H9 (cell line): ENCODE data around the gene OSTF1. TPM values are rescaled to one million over a fixed set of nuclear protein-coding genes. Genes with fewer than 3 reads are reported as not detected.

ENCODE experiments used
- DNase-seq: peaks from one replicate; pipeline ENCODE4 v3.0.0-alpha.2; 2017
- H2AFZ ChIP-seq: one replicate; pipeline ENCODE4 v1.6.1; 2013; ENCODE audit warnings: mild to moderate bottlenecking, low read length, control low read depth, moderate library complexity
- H2AK5ac ChIP-seq: 2 replicates; pipeline ENCODE4 v1.6.1; 2013; ENCODE audit warnings: low read length, control low read depth, mixed read lengths; ENCODE audit not compliant: insufficient read length
- H2BK120ac ChIP-seq: one replicate; pipeline ENCODE4 v1.6.1; 2013; ENCODE audit warnings: low read depth, mild to moderate bottlenecking, low read length, control low read depth, inconsistent platforms; ENCODE audit not compliant: poor library complexity, severe bottlenecking
- H2BK12ac ChIP-seq: 2 replicates; pipeline ENCODE4 v1.6.1; 2013; ENCODE audit warnings: low read length, control low read depth, mixed read lengths, low read depth; ENCODE audit not compliant: insufficient read length
- H2BK15ac ChIP-seq: 2 replicates; pipeline ENCODE4 v1.6.1; 2013; ENCODE audit warnings: low read depth, low read length, control low read depth
- H2BK20ac ChIP-seq: one replicate; pipeline ENCODE4 v1.6.1; 2013; ENCODE audit warnings: low read depth, mild to moderate bottlenecking, low read length, control low read depth, inconsistent platforms; ENCODE audit not compliant: poor library complexity, severe bottlenecking
- H2BK5ac ChIP-seq: 2 replicates; pipeline ENCODE4 v1.6.1; 2013; ENCODE audit warnings: low read length, control low read depth, mixed read lengths; ENCODE audit not compliant: insufficient read length
- H3K14ac ChIP-seq: 2 replicates; pipeline ENCODE4 v1.6.1; 2013; ENCODE audit warnings: low read length, control low read depth; ENCODE audit not compliant: insufficient read depth
- H3K18ac ChIP-seq: 2 replicates; pipeline ENCODE4 v1.6.1; 2013; ENCODE audit warnings: low read depth, mild to moderate bottlenecking, mixed read lengths, low read length, control low read depth; ENCODE audit not compliant: insufficient read length
- H3K23ac ChIP-seq: 2 replicates; pipeline ENCODE4 v1.6.1; 2013; ENCODE audit warnings: low read length, control low read depth, mixed read lengths, low read depth; ENCODE audit not compliant: insufficient read length
- H3K23me2 ChIP-seq: 2 replicates; pipeline ENCODE4 v1.6.1; 2013; ENCODE audit warnings: low read depth, mild to moderate bottlenecking, mixed read lengths, low read length, control low read depth; ENCODE audit not compliant: insufficient read length, poor library complexity, severe bottlenecking
- H3K27ac ChIP-seq: 2 replicates; pipeline ENCODE4 v1.5.1; 2013; ENCODE audit warnings: low read length, control low read depth, mixed read lengths, low read depth; ENCODE audit not compliant: insufficient read length
- H3K27me3 ChIP-seq: 2 replicates; pipeline ENCODE4 v1.6.1; 2013; ENCODE audit warnings: low read length, control low read depth, inconsistent platforms; ENCODE audit not compliant: insufficient read depth
- H3K4ac ChIP-seq: 2 replicates; pipeline ENCODE4 v1.6.1; 2013; ENCODE audit warnings: low read depth, mild to moderate bottlenecking, control low read depth, inconsistent platforms, low read length, moderate library complexity
- H3K4me1 ChIP-seq: 2 replicates; pipeline ENCODE4 v1.6.1; 2013; ENCODE audit warnings: low read length, control low read depth, inconsistent platforms; ENCODE audit not compliant: insufficient read depth
- H3K4me2 ChIP-seq: 2 replicates; pipeline ENCODE4 v1.6.1; 2013; ENCODE audit warnings: low read length, control low read depth, mixed read lengths; ENCODE audit not compliant: insufficient read length, insufficient read depth
- H3K56ac ChIP-seq: 2 replicates; pipeline ENCODE4 v1.6.1; 2013; ENCODE audit warnings: low read depth, mild to moderate bottlenecking, mixed read lengths, low read length, control low read depth; ENCODE audit not compliant: insufficient read length
- H3K79me1 ChIP-seq: 2 replicates; pipeline ENCODE4 v1.6.1; 2013; ENCODE audit warnings: low read depth, mild to moderate bottlenecking, moderate library complexity, low read length, control low read depth, inconsistent platforms; ENCODE audit not compliant: insufficient read depth, poor library complexity, severe bottlenecking
- H3K79me2 ChIP-seq: 2 replicates; pipeline ENCODE4 v1.6.1; 2013; ENCODE audit warnings: low read length, control low read depth, inconsistent platforms; ENCODE audit not compliant: insufficient read depth
- H3K9ac ChIP-seq: 2 replicates; pipeline ENCODE4 v1.6.1; 2013; ENCODE audit warnings: low read length, control low read depth, mixed read lengths; ENCODE audit not compliant: insufficient read length; ENCODE audit errors: extremely low read depth
- H3K9me3 ChIP-seq: one replicate; pipeline ENCODE4 v1.6.1; 2013; ENCODE audit warnings: low read depth, low read length, inconsistent platforms; ENCODE audit not compliant: control insufficient read depth
- H3T11ph ChIP-seq: one replicate; pipeline ENCODE4 v1.6.1; 2013; ENCODE audit warnings: mild to moderate bottlenecking, low read length, control low read depth, inconsistent platforms
- H4K20me1 ChIP-seq: one replicate; pipeline ENCODE4 v1.6.1; 2013; ENCODE audit not compliant: control insufficient read depth, insufficient read length, insufficient read depth
- H4K5ac ChIP-seq: 2 replicates; pipeline ENCODE4 v1.6.1; 2013; ENCODE audit warnings: low read depth, mild to moderate bottlenecking, mixed read lengths, low read length, control low read depth; ENCODE audit not compliant: insufficient read length
- H4K8ac ChIP-seq: replicated peaks from 2 replicates; pipeline ENCODE4 v1.6.1; 2013; ENCODE audit warnings: low read length, control low read depth, mixed read lengths, low read depth; ENCODE audit not compliant: insufficient read length
- H4K91ac ChIP-seq: 2 replicates; pipeline ENCODE4 v1.6.1; 2013; ENCODE audit warnings: low read depth, mild to moderate bottlenecking, moderate library complexity, mixed read lengths, low read length, control low read depth; ENCODE audit not compliant: insufficient read length
- H3K27ac Mint-ChIP-seq, 3 experiments: 2 replicates in 2 of 3; 3 replicates in 1 of 3; pipeline ENCODE4 v1.8.0; 2020 to 2021; ENCODE audit warnings: mixed read lengths in 3 of 3, mild to moderate bottlenecking in 1 of 3, moderate library complexity in 1 of 3
- H3K27me3 Mint-ChIP-seq: 2 replicates; pipeline ENCODE4 v1.8.0; 2021; ENCODE audit warnings: low read depth, mild to moderate bottlenecking, moderate library complexity, mixed read lengths
- H3K36me3 Mint-ChIP-seq, 3 experiments: 2 replicates in 2 of 3; 3 replicates in 1 of 3; pipeline ENCODE4 v1.8.0; 2020 to 2021; ENCODE audit warnings: low read depth in 3 of 3, mixed read lengths in 3 of 3; ENCODE audit not compliant: insufficient read depth in 1 of 3
- H3K4me1 Mint-ChIP-seq, 2 experiments: 2 replicates each; pipeline ENCODE4 v1.8.0; 2020; ENCODE audit warnings: mixed read lengths in 2 of 2
- H3K4me3 Mint-ChIP-seq, 2 experiments: 2 replicates in 1 of 2; 3 replicates in 1 of 2; pipeline ENCODE4 v1.8.0; 2020 to 2021; ENCODE audit warnings: mild to moderate bottlenecking in 2 of 2, mixed read lengths in 2 of 2, moderate library complexity in 1 of 2
- H3K9me3 Mint-ChIP-seq, 2 experiments: 2 replicates in 1 of 2; 3 replicates in 1 of 2; pipeline ENCODE4 v1.8.0; 2020; ENCODE audit warnings: mild to moderate bottlenecking in 2 of 2, mixed read lengths in 2 of 2, moderate library complexity in 1 of 2
- WGBS: extraction: QIAGEN DNeasy Blood & Tissue Kit; methylation state at CpG from one replicate; pipeline ENCODE4 v1.1.7; 2013; ENCODE audit warnings: missing lambda C conversion rate, low lambda C conversion rate, mixed read lengths; ENCODE audit not compliant: insufficient read length; ENCODE audit errors: extremely low coverage; 5-methylcytosine and 5-hydroxymethylcytosine counted together
- total RNA-seq: library from RNA; stranded (reverse); gene quantifications from 2 replicates; pipeline ENCODE4 v1.2.1, GENCODE V29; 2021
- TF ChIP-seq, protein P1 (sequence below): fragments of 200-600 bp; sonication (generic); conservative IDR thresholded peaks from 3 replicates; pipeline ENCODE4 v1.8.0; 2021; ENCODE audit warnings: antibody characterized with exemption, mild to moderate bottlenecking

Gene OSTF1
- total RNA-seq, 1 experiment from 2014 or later = 16.1 TPM

DNA sequence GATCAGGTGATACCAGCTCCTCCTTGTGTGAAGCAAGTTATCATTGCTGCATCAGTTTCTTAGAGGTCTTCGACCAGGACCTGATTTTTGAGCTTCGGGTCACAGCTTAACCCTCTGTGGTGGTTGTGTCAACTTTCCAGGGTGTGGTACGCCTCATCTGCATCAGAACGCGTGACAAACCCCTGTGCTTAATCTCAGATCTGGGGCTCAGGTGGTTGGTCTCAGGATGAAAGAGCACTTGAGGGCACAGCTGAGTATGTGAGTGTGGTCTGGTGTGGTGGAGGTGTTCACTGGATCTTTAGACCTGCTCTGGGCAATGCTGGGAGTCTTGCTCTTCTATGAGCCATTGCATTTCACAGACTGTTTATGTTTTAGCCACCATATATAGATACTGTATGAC, 64.1 kb downstream of the OSTF1 start:
- Histone ChIP-seq H4K8ac (no peak overlapping the region), H2AFZ (no peak overlapping the region), H3K23me2 (no peaks in the 10 kb centered on the region), H4K20me1 (no peaks in the 10 kb centered on the region), H2BK120ac (no peak overlapping the region), H3K4me2 (no peak overlapping the region), H3K27me3 (no peaks in the 10 kb centered on the region), H3K79me1 (no peaks in the 10 kb centered on the region), H2BK15ac (no peak overlapping the region), H3K14ac (no peak overlapping the region), H3K9ac (no peak overlapping the region), H3T11ph (no peak overlapping the region), H4K5ac (no peak overlapping the region), H4K91ac (no peak overlapping the region), H3K23ac (no peak overlapping the region), H2BK5ac (no peak overlapping the region), H3K4me1 (no peaks in the 10 kb centered on the region), H3K27ac (no peak overlapping the region), H2BK20ac (no peak overlapping the region), H3K18ac (no peak overlapping the region), H3K79me2 (no peaks in the 10 kb centered on the region), H2BK12ac (no peak overlapping the region), H3K56ac (no peak overlapping the region), H3K4ac (no peak overlapping the region), H3K9me3 (no peaks in the 10 kb centered on the region), H2AK5ac (no peak overlapping the region)
- H3K4me3 Mint-ChIP-seq = no peak overlapping the region
- DNase-seq = no peak
- H3K27me3 Mint-ChIP-seq = no peaks in the 10 kb centered on the region
- peak overlapping the region in 1 of 3 experiments; percentile 68; a peak in 2 of 7 replicates for H3K27ac Mint-ChIP-seq
- no peaks in the 10 kb centered on the region for H3K4me1 Mint-ChIP-seq
- TF ChIP-seq, protein P1, sequence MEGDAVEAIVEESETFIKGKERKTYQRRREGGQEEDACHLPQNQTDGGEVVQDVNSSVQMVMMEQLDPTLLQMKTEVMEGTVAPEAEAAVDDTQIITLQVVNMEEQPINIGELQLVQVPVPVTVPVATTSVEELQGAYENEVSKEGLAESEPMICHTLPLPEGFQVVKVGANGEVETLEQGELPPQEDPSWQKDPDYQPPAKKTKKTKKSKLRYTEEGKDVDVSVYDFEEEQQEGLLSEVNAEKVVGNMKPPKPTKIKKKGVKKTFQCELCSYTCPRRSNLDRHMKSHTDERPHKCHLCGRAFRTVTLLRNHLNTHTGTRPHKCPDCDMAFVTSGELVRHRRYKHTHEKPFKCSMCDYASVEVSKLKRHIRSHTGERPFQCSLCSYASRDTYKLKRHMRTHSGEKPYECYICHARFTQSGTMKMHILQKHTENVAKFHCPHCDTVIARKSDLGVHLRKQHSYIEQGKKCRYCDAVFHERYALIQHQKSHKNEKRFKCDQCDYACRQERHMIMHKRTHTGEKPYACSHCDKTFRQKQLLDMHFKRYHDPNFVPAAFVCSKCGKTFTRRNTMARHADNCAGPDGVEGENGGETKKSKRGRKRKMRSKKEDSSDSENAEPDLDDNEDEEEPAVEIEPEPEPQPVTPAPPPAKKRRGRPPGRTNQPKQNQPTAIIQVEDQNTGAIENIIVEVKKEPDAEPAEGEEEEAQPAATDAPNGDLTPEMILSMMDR = no peak
- H3K36me3 Mint-ChIP-seq = no peaks in the 10 kb centered on the region
- no CpG with 5 or more reads among the region's 5 CpGs for WGBS
- H3K9me3 Mint-ChIP-seq = no peaks in the 10 kb centered on the region
